PFSK-1 (cell line): ENCODE data around the gene XKR7.

ENCODE experiments used
- POLR2AphosphoS5 ChIP-seq: IDR thresholded peaks from 2 replicates; pipeline ENCODE4 v1.6.1; 2012; ENCODE audit warnings: low read depth, mild to moderate bottlenecking, control low read depth, low read length, moderate library complexity
- SIN3A ChIP-seq: IDR thresholded peaks from 2 replicates; pipeline ENCODE4 v1.6.1; 2012; ENCODE audit warnings: mild to moderate bottlenecking, low read length, moderate library complexity, borderline replicate concordance; ENCODE audit not compliant: insufficient read depth

DNA sequence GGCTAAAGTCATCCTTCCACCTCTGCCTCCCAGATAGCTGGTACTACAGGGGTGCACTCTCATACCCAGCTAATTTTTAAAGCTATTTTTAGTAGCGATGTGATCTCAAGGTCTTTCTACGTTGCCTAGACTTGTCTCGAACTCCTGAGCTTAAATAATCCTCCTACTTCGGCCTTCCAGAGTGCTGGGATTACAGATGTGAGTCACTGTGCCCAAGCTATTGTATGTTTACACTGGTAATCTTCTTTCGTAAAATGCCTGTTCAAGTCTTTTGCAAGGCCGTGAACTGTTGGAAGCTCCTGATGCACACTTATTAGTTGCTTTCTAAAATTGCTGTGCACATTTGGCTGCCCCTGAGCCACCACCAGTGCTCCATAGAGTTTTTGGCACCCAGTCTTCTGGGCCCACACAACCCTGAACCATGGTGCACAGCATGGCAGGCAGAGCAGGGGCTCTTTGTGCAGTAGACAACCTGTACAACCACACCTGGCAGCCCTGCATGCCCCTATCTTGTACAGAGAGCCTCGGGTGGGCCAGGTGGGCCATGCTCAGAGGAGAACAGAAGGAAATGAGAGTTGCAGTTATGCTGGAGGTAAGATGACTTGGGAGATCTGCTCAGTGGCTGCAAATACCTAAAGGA is 49.4 kb upstream of the XKR7 start:
- TF ChIP-seq POLR2AphosphoS5, result no peak
- no peak for TF ChIP-seq SIN3A
